Right atrium auricular region (tissue), 2 donors: ENCODE results near the gene C20orf204. TPM values are rescaled to one million over a fixed set of nuclear protein-coding genes. Genes with fewer than 3 reads are reported as not detected.

Source experiments
- DNase-seq: peaks from one replicate; pipeline ENCODE4 v3.0.0-alpha.2; 2019; ENCODE audit warnings: low spot score
- H3K27ac ChIP-seq, 2 donors: fragments of 200-600 bp; sonication (generic); 1 replicate in 1 of 2; 2 replicates in 1 of 2; pipeline ENCODE4 v1.5.1; 2016 to 2019
- H3K27me3 ChIP-seq, 2 donors: fragments of 200-600 bp; sonication (generic); one replicate each; pipeline versions ENCODE4 v1.5.1 to v1.6.0; 2017 to 2019
- H3K36me3 ChIP-seq: fragments of 200-600 bp; sonication (generic); one replicate; pipeline ENCODE4 v1.5.1; 2016
- H3K4me1 ChIP-seq, 2 donors: fragments of 200-600 bp; sonication (generic); one replicate each; pipeline versions ENCODE4 v1.5.1 to v1.6.0; 2017 to 2019
- H3K4me3 ChIP-seq, 2 donors: fragments of 200-600 bp; sonication (generic); 1 replicate in 1 of 2; 2 replicates in 1 of 2; pipeline ENCODE4 v1.5.1; 2017 to 2019; ENCODE audit warnings: mild to moderate bottlenecking in 1 of 2, moderate library complexity in 1 of 2
- H3K9me3 ChIP-seq, 2 donors: fragments of 200-600 bp; sonication (generic); one replicate each; pipeline ENCODE4 v1.5.1; 2019
- total RNA-seq, 2 donors: library from RNA; depleted of rRNA; stranded (reverse); fragments of >200 nt; gene quantifications; one replicate each; pipeline ENCODE4 v1.1.0, GENCODE V29; 2016
- TF ChIP-seq, protein P1 (sequence below), 2 donors: fragments of 200-600 bp; sonication (generic); IDR thresholded peaks; one replicate each; pipeline ENCODE4 v1.5.1; 2019; ENCODE audit warnings: antibody characterized with exemption in 2 of 2

The C20orf204 gene
- total RNA-seq, 2 donors from 2014 or later = 0.07 to 0.35 TPM

DNA sequence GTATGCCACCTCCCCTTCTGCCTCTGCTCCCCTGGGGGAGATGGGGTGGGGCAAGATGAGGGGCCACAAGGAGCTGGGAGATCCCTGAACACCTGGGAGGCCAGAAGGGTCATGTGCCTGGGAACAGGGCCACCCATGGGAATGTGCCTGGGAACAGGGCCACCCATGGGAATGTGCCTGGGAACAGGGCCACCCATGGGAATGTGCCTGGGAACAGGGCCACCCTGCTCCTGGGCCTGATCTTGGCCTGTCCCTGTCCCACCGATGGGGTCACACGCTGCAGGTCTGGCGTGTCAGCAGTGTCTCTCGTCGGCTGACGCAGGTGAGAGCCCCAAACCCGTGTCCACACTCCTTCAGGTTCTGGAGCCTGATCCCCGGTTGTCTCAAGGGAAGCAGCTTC is 39.0 kb downstream of the C20orf204 start:
- no peak for DNase-seq

DNA sequence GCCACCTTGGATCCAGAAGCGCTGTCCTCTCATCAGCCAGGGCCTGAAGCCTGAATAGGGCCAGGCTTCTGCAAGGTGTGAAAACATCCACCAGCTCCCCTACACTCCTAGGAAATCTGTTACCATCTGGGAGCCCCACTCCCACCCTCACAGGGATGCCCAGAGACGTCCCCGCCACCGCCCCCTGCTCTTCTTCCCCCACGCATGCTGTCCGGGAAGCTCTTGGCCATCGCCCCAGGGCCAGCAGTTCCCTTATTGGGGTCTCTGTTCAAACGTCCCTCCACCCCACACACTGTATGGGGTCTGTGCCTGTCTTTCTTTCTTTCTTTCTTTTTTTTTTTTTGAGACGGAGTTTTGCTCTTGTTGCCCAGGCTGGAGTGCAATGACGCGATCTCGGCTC is 39.6 kb downstream of the C20orf204 start:
- H3K9me3 ChIP-seq = no peaks in the 10 kb centered on the region
- no peak for DNase-seq
- H3K36me3 ChIP-seq = peaks cover 16% of the 10 kb centered on the region
- H3K4me1 ChIP-seq = peaks cover 0 to 32% of the 10 kb centered on the region in 2 donors
- no peaks in the 10 kb centered on the region for H3K27me3 ChIP-seq
- no peak overlapping the region for H3K4me3 ChIP-seq
- no peak overlapping the region for H3K27ac ChIP-seq
- TF ChIP-seq, protein P1, sequence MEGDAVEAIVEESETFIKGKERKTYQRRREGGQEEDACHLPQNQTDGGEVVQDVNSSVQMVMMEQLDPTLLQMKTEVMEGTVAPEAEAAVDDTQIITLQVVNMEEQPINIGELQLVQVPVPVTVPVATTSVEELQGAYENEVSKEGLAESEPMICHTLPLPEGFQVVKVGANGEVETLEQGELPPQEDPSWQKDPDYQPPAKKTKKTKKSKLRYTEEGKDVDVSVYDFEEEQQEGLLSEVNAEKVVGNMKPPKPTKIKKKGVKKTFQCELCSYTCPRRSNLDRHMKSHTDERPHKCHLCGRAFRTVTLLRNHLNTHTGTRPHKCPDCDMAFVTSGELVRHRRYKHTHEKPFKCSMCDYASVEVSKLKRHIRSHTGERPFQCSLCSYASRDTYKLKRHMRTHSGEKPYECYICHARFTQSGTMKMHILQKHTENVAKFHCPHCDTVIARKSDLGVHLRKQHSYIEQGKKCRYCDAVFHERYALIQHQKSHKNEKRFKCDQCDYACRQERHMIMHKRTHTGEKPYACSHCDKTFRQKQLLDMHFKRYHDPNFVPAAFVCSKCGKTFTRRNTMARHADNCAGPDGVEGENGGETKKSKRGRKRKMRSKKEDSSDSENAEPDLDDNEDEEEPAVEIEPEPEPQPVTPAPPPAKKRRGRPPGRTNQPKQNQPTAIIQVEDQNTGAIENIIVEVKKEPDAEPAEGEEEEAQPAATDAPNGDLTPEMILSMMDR (IDR thresholded peaks at IDR 0.05) = no peak

More for the DNA sequence above, 39.0 kb downstream of the C20orf204 start:
- no peaks in the 10 kb centered on the region for H3K27me3 ChIP-seq
- H3K9me3 ChIP-seq = no peaks in the 10 kb centered on the region
- H3K4me3 ChIP-seq = no peak overlapping the region
- peaks cover 0 to 26% of the 10 kb centered on the region in 2 donors for H3K4me1 ChIP-seq
- H3K27ac ChIP-seq = no peak overlapping the region
- peaks cover 16% of the 10 kb centered on the region for H3K36me3 ChIP-seq
- TF ChIP-seq, protein P1 (IDR thresholded peaks at IDR 0.05) = no peak

DNA sequence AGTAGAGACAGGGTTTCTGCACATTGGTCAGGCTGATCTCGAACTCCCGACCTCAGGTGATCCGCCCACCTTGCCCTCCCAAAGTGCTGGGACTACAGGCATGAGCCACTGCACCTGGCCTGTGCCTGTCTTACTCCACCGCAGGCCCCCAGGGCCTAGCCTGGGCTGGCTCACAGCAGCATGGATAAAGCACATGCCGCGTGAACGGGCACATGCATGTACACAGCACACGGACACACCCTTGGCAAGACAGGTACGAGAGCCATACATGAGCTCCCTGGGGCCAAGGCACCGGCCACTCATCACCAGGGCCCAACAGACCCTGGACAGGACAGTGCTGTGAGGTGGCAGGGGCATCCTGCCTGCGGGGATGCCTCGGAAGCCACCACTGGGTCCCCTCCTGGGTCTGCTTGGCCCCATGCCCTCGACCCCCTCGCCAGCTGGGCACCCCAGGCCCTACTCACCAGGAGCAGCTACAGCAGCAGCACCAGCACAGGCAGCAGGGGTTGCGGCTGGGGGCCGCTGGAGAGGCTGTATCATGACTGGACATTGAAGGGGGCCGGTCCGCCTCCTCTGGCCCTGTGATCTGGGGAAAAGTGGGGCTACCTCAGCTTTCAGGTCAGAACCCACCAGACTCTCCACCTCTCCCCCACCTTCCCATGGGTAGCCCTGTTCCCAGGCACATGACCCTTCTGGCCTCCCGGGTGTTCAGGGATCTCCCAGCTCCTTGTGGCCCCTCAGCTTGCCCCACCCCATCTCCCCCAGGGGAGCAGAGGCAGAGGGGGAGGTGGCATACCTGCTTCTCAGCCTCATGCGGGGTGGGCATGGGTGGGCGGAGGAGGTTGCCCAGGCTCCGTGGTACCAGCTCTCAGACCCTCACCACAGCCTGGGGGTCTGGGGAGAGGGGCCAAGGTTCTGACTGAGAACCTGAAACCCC is 40.3 kb downstream of the C20orf204 start:
- Histone ChIP-seq H3K27me3 (no peaks in the 10 kb centered on the region), H3K4me3 (no peak overlapping the region), H3K9me3 (no peaks in the 10 kb centered on the region), H3K36me3 (peaks cover 16% of the 10 kb centered on the region), H3K27ac (no peak overlapping the region), H3K4me1 (peaks cover 0 to 33% of the 10 kb centered on the region in 2 donors)
- TF ChIP-seq, protein P1 (IDR thresholded peaks at IDR 0.05) = no peak
- no peak for DNase-seq

DNA sequence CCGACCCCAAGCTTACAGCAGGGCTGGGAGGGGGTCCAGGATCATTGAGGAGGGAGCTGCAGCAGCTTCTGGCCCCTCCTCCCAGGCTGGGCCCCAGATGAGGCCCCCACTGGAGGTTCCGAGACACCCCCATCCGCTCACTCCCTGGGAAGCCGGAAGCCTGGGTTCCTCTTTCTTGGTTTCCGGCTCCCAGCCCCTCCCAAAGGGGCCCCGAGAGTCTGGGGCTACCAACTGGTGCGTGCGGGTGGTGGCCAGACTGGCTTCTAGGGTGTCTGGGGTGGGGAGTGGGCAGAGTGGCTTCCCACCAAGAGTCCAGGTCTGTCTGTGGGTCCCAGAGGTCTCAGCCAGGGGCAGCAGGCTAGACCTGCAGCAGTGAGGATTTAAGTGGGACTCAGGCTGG is 41.1 kb downstream of the C20orf204 start:
- no peak overlapping the region for H3K27ac ChIP-seq
- no peak for DNase-seq

DNA sequence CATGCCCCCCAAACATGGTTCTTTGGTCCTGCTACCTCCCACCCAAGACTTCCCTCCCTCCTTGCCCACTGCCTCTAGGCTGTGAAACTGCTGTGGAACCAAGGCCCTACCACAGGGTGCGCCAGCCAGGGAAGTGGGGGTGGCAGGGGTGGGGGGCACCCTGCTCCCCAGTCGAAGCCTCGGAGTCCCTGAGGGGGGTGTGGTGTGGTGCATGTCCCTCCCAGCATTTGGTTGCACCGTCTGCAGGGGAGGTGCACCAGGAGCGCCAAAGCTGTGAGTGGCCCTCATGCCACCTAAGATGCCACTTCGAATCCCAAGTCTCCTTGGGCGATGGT is 41.5 kb downstream of the C20orf204 start:
- TF ChIP-seq, protein P1 (IDR thresholded peaks at IDR 0.05) = no peak
- no peak overlapping the region for H3K27ac ChIP-seq
- no peaks in the 10 kb centered on the region for H3K9me3 ChIP-seq
- peaks cover 0 to 43% of the 10 kb centered on the region in 2 donors for H3K4me1 ChIP-seq
- H3K27me3 ChIP-seq = no peaks in the 10 kb centered on the region
- peak overlapping the region in 1 of 2 donors; percentile 16 for H3K4me3 ChIP-seq
- no peak for DNase-seq
- peaks cover 14% of the 10 kb centered on the region for H3K36me3 ChIP-seq

More for the DNA sequence above, 41.1 kb downstream of the C20orf204 start:
- Histone ChIP-seq H3K4me3 (peak overlapping the region in 1 of 2 donors; percentile 16), H3K27me3 (no peaks in the 10 kb centered on the region), H3K4me1 (peaks cover 0 to 39% of the 10 kb centered on the region in 2 donors), H3K36me3 (peaks cover 16% of the 10 kb centered on the region), H3K9me3 (no peaks in the 10 kb centered on the region)
- TF ChIP-seq, protein P1 (IDR thresholded peaks at IDR 0.05) = no peak
